Vagina (tissue), 2 donors: Measurements from ENCODE around the gene RNF213.
"Not testable (repeated sequence)": the region's sequence is repeated elsewhere in the genome, so short reads cannot be mapped to it uniquely, and the experiment has no call there.

Source experiments
- POLR2A ChIP-seq, 2 donors: fragments of 450-650 bp; IDR thresholded peaks; one replicate each; pipeline ENCODE4 v1.6.1; 2017; ENCODE audit warnings: antibody characterized with exemption in 2 of 2, mild to moderate bottlenecking in 2 of 2, moderate library complexity in 2 of 2
- TF ChIP-seq, protein P1 (sequence below), 3 experiments: fragments of 450-650 bp in 2 of 3; fragments of 200-600 bp in 1 of 3; sonication (generic) in 1 of 3; IDR thresholded peaks; one replicate each; pipeline ENCODE4 v1.5.1; 2017 to 2019; ENCODE audit warnings: antibody characterized with exemption in 3 of 3, mild to moderate bottlenecking in 2 of 3, moderate library complexity in 2 of 3

DNA sequence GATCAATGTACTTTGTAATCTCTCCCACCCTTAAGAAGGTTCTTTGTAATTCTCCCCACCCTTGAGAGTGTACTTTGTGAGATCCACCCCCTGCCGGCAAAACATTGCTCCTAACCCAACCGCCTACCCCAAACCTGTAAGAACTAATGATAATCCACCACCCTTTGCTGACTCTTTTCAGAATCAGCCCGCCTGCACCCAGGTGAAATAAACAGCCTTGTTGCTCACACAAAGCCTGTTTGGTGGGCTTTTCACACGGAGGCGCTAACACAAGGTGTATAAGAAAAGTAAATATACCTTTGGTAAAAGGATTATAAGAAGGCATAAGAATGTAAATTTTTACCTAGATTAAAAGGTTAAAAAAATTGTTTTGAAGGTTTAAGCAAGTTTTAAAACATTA lies 147.3 kb downstream of the RNF213 start:
- TF ChIP-seq, protein P1, sequence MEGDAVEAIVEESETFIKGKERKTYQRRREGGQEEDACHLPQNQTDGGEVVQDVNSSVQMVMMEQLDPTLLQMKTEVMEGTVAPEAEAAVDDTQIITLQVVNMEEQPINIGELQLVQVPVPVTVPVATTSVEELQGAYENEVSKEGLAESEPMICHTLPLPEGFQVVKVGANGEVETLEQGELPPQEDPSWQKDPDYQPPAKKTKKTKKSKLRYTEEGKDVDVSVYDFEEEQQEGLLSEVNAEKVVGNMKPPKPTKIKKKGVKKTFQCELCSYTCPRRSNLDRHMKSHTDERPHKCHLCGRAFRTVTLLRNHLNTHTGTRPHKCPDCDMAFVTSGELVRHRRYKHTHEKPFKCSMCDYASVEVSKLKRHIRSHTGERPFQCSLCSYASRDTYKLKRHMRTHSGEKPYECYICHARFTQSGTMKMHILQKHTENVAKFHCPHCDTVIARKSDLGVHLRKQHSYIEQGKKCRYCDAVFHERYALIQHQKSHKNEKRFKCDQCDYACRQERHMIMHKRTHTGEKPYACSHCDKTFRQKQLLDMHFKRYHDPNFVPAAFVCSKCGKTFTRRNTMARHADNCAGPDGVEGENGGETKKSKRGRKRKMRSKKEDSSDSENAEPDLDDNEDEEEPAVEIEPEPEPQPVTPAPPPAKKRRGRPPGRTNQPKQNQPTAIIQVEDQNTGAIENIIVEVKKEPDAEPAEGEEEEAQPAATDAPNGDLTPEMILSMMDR (IDR thresholded peaks at IDR 0.05): not testable (repeated sequence)
- not testable (repeated sequence) for TF ChIP-seq POLR2A (IDR thresholded peaks at IDR 0.05)
